A204.1 (cell line): Measurements from ENCODE around the gene TSC22D4.

Experiments used
- FAIRE-seq: peaks from 2 replicates; lab custom pipeline; 2012; peaks lifted over from hg19 to GRCh38; lab: Jason Lieb, UNC

Gene TSC22D4

DNA sequence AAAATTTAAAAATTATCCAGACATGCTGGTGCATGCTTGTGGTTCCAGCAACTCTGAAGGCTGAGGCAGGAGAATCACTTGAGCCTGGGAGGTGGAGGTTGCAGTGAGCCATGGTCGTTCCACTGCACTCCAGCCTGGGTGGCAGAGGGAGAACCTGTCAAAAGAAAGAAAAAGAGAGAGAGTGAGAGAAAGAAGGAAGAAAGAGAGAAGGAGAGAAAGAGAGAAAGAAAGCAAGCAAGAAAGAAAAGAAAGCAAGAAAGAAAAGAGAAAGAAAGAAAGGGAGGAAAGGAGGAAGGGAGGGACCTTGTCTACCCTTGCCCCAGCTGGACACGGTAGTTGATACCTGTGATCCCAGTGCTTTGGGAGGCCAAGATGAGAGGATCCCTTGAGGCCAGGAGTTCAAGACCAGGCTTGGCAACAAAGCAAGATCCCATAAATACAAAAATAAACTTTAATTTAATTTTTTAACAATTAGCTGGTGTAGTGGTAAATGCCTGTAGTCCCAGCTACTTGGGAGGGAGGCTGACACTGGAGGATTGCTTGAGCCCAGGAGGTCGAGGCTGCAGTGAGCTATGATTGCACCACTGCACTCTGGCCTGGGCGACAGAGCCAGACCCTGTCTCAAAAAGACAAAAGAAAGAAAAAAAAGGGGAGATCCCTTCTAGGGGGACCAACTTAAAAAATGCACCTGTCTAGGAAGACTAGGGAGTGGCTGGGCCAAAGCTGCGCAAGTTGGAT is 13.9 kb upstream of the TSC22D4 start:
- FAIRE-seq: no peak

- no peak for FAIRE-seq
Measured at GRCh38 chr7:100491192-100491578, 12.2 kb upstream of the TSC22D4 start.

GRCh38 chr7:100490483-100491191 is 11.6 kb upstream of the TSC22D4 start:
- FAIRE-seq: no peak

DNA sequence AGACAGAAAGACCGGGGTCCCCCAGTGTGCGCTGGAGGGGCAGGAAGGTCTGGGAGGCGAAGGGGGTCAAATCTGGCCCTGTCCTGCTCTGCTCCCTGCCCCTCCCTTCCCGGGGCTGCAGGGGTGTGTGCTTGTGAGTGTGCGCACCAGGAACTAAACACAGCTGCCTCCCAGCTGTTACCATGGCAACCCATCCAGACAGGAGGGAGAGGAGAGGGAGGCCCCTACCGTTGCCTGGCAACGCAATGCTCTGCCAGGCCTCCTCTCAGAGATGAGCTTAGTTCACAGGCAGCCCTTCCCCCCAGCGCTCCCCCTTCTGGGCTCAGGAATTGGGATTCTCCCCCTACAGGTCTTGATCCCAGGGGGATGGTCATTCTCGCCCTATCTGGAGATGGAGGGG is 10.8 kb upstream of the TSC22D4 start:
- FAIRE-seq: no peak

DNA sequence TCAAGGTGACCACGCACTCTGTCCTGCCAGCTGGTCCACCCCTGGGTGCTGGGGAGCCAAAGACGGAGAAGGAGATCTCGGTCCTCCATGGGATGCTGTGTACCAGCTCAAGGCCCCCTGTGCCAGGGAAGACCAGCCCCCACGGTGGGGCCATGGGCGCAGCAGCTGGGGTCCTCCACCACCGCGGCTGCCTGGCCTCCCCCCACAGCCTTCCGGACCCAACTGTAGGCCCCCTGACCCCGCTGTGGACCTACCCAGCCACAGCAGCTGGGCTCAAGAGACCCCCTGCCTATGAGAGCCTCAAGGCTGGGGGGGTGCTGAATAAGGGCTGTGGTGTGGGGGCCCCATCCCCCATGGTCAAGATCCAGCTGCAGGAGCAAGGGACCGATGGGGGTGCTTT is 10.1 kb upstream of the TSC22D4 start:
- FAIRE-seq: no peak

GRCh38 chr7:100488333-100489095 is 9.5 kb upstream of the TSC22D4 start:
- FAIRE-seq: no peak

- FAIRE-seq: no peak
Measured at GRCh38 chr7:100486753-100487446, 7.9 kb upstream of the TSC22D4 start.

DNA sequence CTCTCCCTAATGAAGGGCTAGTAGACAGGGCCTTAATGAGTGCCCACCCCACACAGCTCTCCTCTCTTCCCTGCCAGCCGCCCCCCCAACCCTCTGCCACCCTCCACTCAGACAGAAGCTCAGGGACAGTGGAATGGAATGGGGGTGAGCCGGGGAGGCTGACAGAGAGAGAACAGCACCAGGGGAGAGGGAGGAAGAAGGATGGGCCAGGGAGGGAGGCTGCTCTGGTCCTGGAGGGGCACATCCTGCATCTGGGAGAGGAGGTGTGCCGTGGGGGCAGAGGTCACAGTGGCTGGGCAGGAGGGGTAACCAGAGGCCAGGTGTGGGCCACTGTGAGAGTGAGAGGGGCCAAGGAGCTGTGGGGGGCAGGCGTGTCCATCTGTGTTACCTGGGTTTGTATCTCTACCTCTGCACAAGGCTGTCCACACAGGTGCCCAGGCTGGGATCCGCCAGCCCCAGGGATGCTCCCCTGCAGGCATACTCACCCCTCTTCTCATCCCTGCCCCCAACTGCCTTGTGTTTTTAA is 7.2 kb upstream of the TSC22D4 start:
- FAIRE-seq: no peak

- no peak for FAIRE-seq
Measured at GRCh38 chr7:100485471-100485876, 6.5 kb upstream of the TSC22D4 start.

- no peak for FAIRE-seq
Measured at GRCh38 chr7:100484673-100485045, 5.6 kb upstream of the TSC22D4 start.

DNA sequence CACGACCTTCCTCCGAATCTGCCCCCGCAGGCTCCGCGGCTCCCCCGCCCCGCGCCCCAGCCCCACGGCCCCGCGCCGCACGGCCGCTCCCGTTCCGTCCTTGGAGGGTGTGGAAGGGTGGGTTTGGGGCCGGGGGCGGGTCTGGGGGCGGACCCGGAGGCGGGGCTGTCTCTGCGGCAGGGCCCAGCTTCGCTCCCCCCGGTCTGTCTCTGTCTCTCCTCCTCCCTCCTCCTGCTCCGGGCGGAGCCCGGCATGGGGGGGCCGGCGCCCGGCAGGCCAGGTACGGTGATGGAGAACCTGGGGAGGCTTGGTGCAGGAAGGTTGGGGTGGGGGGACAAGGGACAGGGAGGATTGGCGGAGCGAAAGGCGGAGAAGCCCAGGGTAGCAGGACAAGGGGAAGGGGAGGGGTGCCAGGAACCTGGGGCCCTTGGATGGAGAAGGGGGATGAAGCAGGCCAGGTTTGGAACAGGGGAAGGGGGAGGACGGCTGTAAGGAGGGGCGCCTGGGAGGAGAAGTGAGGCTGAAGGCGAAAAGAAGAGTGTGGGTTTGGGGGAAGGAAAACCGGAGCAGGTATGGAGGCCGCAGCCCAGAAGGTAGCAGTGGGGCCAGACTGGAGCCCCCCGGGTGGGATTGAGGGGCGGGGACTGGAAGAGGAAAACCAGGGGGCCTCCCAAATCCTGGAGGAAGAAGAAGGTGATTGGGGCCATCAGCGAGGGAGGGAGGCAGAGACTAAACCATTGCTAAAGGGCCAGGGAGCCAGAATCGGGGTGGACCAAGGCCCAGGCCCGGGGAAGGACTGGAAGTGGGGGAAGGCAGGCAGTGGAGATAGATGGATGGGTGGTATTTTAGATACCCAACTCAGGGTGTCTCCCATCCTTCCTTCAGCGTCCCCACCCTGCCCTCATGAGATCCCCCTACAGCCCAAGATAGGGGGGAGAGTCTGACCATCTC is 5.0 kb upstream of the TSC22D4 start, which contains the start of gene NYAP1:
NYAP1 (plus strand) TSS at position 206 of the 951 bp plus-strand sequence. CDS start 1,385 bp downstream, outside the sequence.
- no peak for FAIRE-seq

DNA sequence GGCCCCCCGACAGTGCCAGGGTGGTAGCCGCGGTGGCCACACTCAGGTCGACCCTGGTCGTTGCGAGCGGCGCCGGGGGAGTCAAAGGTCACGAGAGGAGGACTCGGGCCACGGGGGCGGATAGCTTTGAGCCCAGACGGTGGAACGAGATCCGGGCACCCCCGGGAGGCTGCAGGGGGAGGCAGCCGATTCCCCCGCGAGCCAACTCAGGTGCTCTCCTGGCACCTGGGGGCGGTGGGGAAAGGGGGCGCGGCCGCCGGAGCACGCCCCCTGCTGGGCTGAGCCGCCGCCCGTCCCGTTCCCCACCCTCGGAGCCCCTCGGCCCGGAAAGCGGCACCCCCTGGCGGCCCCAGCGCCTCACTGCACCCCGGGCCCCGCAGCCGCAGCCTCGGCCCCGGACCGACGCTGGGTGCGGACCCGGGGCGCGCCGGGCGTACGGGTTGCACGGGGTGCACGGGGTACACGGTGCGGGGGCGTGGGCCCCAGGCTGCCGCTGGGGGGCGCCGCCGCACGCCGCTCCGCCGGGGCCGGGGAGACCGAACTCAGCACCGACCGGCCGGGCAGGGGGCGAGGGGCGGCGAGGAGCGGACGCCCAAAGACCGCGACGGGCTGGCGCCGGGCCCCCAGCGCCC is 4.2 kb upstream of the TSC22D4 start:
- FAIRE-seq: no peak

GRCh38 chr7:100482728-100483089 is 3.7 kb upstream of the TSC22D4 start:
- FAIRE-seq: no peak

- no peak for FAIRE-seq
Measured at GRCh38 chr7:100481466-100481865, 2.5 kb upstream of the TSC22D4 start.

DNA sequence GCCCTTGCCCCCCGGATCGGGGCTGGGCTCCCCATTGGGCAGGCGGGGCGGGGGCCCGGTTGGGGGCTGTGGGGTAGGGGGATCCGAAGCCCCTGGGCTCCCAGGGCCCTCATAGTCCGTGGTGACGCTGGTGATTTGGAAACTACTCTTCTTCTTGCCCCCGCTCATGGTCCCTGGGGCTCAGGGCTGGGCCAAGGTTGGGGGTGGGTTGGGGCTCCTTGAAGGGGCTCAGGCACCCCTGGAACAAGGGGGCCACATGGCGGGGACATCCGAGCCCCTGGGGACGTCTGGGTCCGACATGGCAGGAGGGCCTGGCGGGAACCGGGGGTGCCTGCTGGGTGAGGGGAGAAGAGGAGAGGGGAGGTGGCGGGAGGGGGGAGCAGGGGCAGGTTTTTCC is 1.1 kb downstream of the TSC22D4 start:
- no peak for FAIRE-seq

GRCh38 chr7:100476903-100477870 is 1.8 kb downstream of the TSC22D4 start:
- FAIRE-seq: no peak

DNA sequence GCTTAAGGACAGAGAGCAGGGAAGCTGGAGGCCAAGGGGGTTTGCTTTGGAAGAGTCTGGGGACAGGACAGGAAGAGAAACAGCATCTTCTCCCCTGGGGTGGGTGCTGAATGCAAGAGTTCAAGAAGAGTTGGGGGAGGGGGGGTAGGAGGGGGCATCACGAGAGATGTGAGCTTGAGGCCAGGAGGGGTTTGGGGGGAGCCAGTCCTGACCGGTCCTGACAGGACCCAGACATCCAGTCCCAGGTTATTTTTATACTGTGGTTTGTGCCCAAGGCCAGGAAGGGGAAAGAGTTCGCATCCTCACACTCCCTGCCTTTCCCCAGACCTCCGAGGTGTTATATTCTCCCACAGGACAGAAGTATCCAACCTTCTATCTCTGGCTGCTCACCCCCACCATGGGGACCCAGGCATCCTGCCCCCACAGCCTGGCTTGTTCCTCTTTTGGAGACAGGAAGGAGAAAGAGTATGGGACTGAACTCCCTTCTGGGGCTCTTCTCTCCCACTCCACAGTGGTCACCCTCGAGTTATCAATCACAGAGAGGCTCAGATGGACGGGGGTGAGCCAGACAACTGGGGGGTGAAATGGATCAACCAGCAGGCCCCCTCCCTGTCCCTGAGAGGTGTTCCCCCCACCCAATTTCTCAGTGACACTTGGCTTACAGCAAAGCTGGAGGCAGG is 2.8 kb downstream of the TSC22D4 start:
- no peak for FAIRE-seq

GRCh38 chr7:100475549-100475948 is 3.5 kb downstream of the TSC22D4 start:
- no peak for FAIRE-seq
